Measurements from ENCODE around the gene TCHP.

- TF ChIP-seq, protein P1, sequence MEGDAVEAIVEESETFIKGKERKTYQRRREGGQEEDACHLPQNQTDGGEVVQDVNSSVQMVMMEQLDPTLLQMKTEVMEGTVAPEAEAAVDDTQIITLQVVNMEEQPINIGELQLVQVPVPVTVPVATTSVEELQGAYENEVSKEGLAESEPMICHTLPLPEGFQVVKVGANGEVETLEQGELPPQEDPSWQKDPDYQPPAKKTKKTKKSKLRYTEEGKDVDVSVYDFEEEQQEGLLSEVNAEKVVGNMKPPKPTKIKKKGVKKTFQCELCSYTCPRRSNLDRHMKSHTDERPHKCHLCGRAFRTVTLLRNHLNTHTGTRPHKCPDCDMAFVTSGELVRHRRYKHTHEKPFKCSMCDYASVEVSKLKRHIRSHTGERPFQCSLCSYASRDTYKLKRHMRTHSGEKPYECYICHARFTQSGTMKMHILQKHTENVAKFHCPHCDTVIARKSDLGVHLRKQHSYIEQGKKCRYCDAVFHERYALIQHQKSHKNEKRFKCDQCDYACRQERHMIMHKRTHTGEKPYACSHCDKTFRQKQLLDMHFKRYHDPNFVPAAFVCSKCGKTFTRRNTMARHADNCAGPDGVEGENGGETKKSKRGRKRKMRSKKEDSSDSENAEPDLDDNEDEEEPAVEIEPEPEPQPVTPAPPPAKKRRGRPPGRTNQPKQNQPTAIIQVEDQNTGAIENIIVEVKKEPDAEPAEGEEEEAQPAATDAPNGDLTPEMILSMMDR (IDR thresholded peaks at IDR 0.05) = no peak
- TF ChIP-seq POLR2A (IDR thresholded peaks at IDR 0.05) = no peak
Measured at GRCh38 chr12:109881752-109882151, 18.3 kb upstream of the TCHP start.
